Lower leg skin (tissue), 4 donors: ENCODE measurements around the gene RPS29. TPM values are rescaled to one million over a fixed set of nuclear protein-coding genes. Genes with fewer than 3 reads are reported as not detected.

ENCODE experiments used
- total RNA-seq, 4 donors: library from RNA; depleted of rRNA; stranded (reverse); fragments of >200 nt; gene quantifications; one replicate each; pipeline ENCODE4 v1.1.0, GENCODE V29; 2016

Gene RPS29
- total RNA-seq, 4 donors from 2014 or later: 3,327 to 15,303 (median 7,021) TPM

Other genes starting within 250 kb of the RPS29 start
- gene LRR1, start 12.6 kb upstream of the RPS29 start, total RNA-seq: 1 to 10 TPM; 2.7 to 9.0 (median 7.1) TPM
- gene RPL36AL, start 34.2 kb upstream of the RPS29 start, total RNA-seq: 100 to 1,000 TPM; 132 to 214 (median 159) TPM
- gene MGAT2, start 34.4 kb upstream of the RPS29 start, total RNA-seq: 10 to 100 TPM in 3 of 4 donors, 1 to 10 TPM in 1; 8.6 to 19.8 (median 14.3) TPM
- gene DNAAF2, start 48.9 kb upstream of the RPS29 start, total RNA-seq: 1 to 10 TPM; 5.7 to 9.6 (median 8.9) TPM
- 1 to 10 TPM in 3 of 4 donors, under 1 TPM in 1; 0.49 to 4.1 (median 1.3) TPM for gene POLE2, start 101.8 kb upstream of the RPS29 start, total RNA-seq
- 1 to 10 TPM; 3.4 to 5.6 (median 4.7) TPM for gene KLHDC1, start 106.7 kb upstream of the RPS29 start, total RNA-seq
- 10 to 100 TPM; 58.9 to 89.1 (median 65.2) TPM for gene KLHDC2, start 181.8 kb upstream of the RPS29 start, total RNA-seq